DMS153 treated with DMSO at 0.1 percent for 48 hours (cell line): ENCODE measurements around the gene PDIK1L.

Experiments used
- DNase-seq: peaks from one replicate; lab custom pipeline; 2025; ENCODE audit not compliant: unreplicated experiment; lab: John Stamatoyannopoulos, UW

Gene PDIK1L

DNA sequence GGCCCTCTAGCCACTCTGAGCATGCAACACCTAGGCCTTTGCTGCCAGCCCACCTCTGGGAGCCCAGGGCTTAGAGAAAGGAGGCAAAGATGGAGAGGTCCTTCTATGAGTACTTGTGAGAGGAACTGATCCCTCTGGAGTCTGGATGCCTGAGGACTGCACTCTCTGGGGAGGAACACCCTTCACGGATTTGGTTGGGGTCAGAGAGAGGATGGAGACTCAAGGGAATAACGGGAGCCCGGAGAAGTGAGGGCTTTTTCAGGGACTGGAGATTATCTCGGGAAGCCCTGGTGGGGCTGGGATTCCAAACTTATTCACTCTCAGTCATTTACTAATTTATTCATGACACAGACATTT, 57.6 kb downstream of the PDIK1L start:
- DNase-seq, result no peak

DNA sequence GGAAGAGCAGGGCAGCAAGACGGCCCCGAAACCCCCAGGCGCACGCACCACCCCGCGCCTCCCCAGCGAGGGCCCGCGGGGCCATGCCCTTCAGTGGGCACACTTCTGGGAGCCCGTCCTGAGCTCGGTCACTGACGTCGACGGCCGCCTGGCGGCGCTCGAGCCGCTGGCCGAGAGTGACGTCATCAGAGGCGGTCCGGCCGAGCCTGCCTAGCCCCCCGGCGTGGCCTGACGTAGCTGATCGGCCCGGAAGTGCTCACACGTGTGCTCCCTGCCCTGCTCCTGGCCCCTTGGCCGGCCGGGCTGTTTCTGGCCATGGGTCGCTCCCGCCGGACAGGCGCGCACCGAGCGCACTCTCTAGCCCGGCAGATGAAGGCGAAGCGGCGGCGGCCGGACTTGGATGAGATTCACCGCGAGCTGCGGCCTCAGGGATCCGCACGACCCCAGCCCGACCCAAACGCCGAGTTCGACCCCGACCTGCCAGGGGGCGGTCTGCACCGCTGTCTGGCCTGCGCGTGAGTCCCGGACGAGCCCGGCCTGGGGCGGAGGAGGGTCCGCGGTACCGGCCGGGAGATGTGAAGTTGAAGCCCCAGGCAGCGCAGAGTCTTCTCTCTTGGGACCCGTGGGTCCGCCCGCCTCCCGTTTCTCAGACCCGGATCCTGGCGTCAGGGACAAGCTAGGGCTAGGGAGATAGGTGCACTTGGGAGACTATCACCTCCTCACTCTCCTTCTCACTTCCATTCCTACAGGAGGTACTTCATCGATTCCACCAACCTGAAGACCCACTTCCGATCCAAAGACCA, 58.2 kb downstream of the PDIK1L start, which contains the start of gene ZNF593:
Gene ZNF593, plus strand, starts transcription at position 240 of the 803 bp plus-strand sequence. Its CDS starts 76 bp downstream, at position 316.
- DNase-seq, result peak; percentile 93

DNA sequence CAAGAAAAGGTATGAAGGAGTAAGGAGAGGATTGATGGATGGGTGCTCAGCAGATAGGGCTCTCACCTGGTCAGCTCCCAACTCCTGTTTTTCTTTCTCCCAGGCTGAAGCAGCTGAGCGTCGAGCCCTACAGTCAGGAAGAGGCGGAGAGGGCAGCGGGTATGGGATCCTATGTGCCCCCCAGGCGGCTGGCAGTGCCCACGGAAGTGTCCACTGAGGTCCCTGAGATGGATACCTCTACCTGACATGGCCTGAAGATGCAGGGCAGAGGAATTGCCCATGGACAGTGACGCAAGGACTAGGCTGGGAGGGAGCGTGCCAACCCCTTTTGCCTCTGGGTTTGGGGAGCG, 58.8 kb downstream of the PDIK1L start:
- no peak for DNase-seq

DNA sequence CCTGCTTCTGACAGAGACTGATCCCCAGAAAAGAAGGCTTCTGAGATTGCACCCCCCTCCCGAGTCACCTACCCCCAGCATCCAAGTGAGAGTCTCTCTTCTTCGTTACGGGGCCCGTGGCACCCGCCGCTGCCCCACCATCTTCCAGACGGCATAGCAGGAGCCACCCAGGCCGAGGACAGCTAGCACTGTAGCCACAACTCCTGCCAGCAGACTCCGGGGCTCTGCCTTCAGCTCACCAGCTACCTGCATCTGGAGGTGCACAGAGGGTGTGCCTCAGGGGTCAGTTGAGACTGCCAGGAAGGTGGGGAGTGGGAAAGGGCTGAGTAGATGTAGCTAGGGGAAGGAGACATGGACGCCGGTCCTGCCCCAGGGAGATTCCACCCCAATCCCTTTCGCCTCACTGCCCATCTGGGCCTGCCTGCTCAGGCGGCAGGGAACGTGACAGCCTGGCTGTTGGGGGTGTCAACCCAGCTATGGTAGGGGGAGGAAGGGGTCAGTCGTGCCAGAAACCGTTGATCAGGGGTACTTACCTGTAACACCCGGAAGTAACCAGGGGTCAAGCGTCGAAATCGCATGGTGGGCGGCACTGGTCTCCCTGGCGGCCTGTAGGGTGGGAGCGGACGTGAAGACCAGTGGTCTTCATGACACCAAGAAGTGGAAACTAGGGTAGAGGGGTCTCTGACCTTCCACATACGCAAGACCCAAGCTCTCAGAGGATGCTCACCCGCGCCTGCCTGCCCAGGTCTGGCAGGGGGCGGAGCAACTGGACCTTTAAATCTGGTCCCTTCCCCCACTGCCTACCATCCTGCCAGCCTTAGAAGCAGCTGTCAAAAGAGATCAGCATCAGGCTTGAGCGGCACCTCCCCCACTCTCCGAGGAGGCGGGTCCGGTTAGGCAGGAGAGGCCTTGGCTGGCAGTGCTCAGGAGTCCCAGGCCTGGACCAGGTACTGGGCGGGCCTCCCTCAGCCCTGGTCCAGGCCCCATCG, 59.8 kb downstream of the PDIK1L start, which contains the start of gene ZNF593OS:
Gene ZNF593OS, minus strand, starts transcription at position 749 of the 989 bp plus-strand sequence. Its CDS starts 171 bp downstream, at position 578.
- no peak for DNase-seq
